GM23338 (cell line): ENCODE data around the gene FOXP1. TPM values are rescaled to one million over a fixed set of nuclear protein-coding genes. Genes with fewer than 3 reads are reported as not detected.

Source experiments
- ATAC-seq: fragments of 200-7000 bp; cut with Tn5 transposase; 3 replicates; pipeline ENCODE4 v1.9.1; 2020
- DNase-seq: peaks from one replicate; pipeline ENCODE4 v3.0.0-alpha.2; 2015; ENCODE audit warnings: low spot score
- H2AFZ ChIP-seq: fragments of 200-600 bp; sonication (generic); 2 replicates; pipeline ENCODE4 v1.8.0; 2016; ENCODE audit warnings: antibody characterized with exemption, mild to moderate bottlenecking, moderate library complexity
- H3F3A ChIP-seq: fragments of 200-600 bp; sonication (generic); replicated peaks from 2 replicates; pipeline ENCODE4 v1.8.0; 2017; ENCODE audit warnings: antibody characterized with exemption, mixed run types, low read depth
- H3K27ac ChIP-seq: fragments of 200-600 bp; sonication (generic); 2 replicates; pipeline ENCODE4 v1.6.1; 2016; ENCODE audit warnings: low read depth
- H3K27me3 ChIP-seq: fragments of 200-600 bp; sonication (generic); 2 replicates; pipeline ENCODE4 v1.8.0; 2016; ENCODE audit warnings: mild to moderate bottlenecking, mixed run types, moderate library complexity; ENCODE audit not compliant: insufficient read depth
- H3K36me3 ChIP-seq: fragments of 200-600 bp; sonication (generic); 2 replicates; pipeline ENCODE4 v1.8.0; 2016; ENCODE audit warnings: mild to moderate bottlenecking; ENCODE audit not compliant: insufficient read depth
- H3K4me1 ChIP-seq: fragments of 200-600 bp; sonication (generic); 2 replicates; pipeline ENCODE4 v1.8.0; 2016; ENCODE audit warnings: mild to moderate bottlenecking, moderate library complexity; ENCODE audit not compliant: insufficient read depth
- H3K4me2 ChIP-seq: fragments of 200-600 bp; sonication (generic); 2 replicates; pipeline ENCODE4 v1.7.1; 2017; ENCODE audit warnings: mixed run types
- H3K4me3 ChIP-seq: fragments of 200-600 bp; sonication (generic); 2 replicates; pipeline ENCODE4 v1.6.1; 2016; ENCODE audit warnings: mixed run types
- H3K79me2 ChIP-seq: fragments of 200-600 bp; sonication (generic); replicated peaks from 2 replicates; pipeline ENCODE4 v1.8.0; 2017; ENCODE audit warnings: mild to moderate bottlenecking; ENCODE audit not compliant: insufficient read depth
- H3K9me2 ChIP-seq: fragments of 200-600 bp; sonication (generic); 2 replicates; pipeline ENCODE4 v1.8.0; 2017; ENCODE audit not compliant: insufficient read depth
- H4K20me1 ChIP-seq: fragments of 200-600 bp; sonication (generic); replicated peaks from 2 replicates; pipeline ENCODE4 v1.8.0; 2017; ENCODE audit warnings: mild to moderate bottlenecking; ENCODE audit not compliant: insufficient read depth
- H3K27ac Mint-ChIP-seq: 2 replicates; pipeline ENCODE4 v1.8.0; 2020; ENCODE audit warnings: inconsistent platforms, mild to moderate bottlenecking, moderate library complexity, mixed read lengths
- H3K27me3 Mint-ChIP-seq: 3 replicates; pipeline ENCODE4 v1.8.0; 2022; ENCODE audit warnings: low read depth, mild to moderate bottlenecking, moderate library complexity, mixed read lengths, inconsistent platforms; ENCODE audit not compliant: insufficient read depth, poor library complexity
- H3K36me3 Mint-ChIP-seq: 3 replicates; pipeline ENCODE4 v1.8.0; 2021; ENCODE audit warnings: low read depth, mild to moderate bottlenecking, inconsistent platforms, moderate library complexity, mixed read lengths
- H3K4me1 Mint-ChIP-seq: 3 replicates; pipeline ENCODE4 v1.8.0; 2020; ENCODE audit warnings: mild to moderate bottlenecking, inconsistent platforms, mixed read lengths
- H3K4me3 Mint-ChIP-seq: 3 replicates; pipeline ENCODE4 v1.8.0; 2021; ENCODE audit warnings: moderate library complexity, mild to moderate bottlenecking, inconsistent platforms, mixed read lengths
- H3K9me3 Mint-ChIP-seq: 3 replicates; pipeline ENCODE4 v1.8.0; 2020; ENCODE audit warnings: moderate library complexity, mild to moderate bottlenecking, inconsistent platforms, mixed read lengths
- CREB1 ChIP-seq: fragments of 250-450 bp; sonication (Bioruptor Pico); IDR thresholded peaks from 2 replicates; pipeline ENCODE4 v1.5.0; 2020; ENCODE audit warnings: low read depth, mild to moderate bottlenecking, moderate library complexity
- EZH2 ChIP-seq: fragments of 200-600 bp; sonication (generic); IDR thresholded peaks from one replicate; pipeline ENCODE4 v1.8.0; 2017; ENCODE audit warnings: antibody characterized with exemption, mild to moderate bottlenecking, low read depth; ENCODE audit not compliant: unreplicated experiment
- EZH2phosphoT487 ChIP-seq: fragments of 200-600 bp; sonication (generic); IDR thresholded peaks from one replicate; pipeline ENCODE4 v1.8.1; 2018; ENCODE audit warnings: antibody characterized with exemption; ENCODE audit not compliant: unreplicated experiment
- JUNB ChIP-seq: IDR thresholded peaks from one replicate; pipeline ENCODE4 v1.6.1; 2016; ENCODE audit warnings: antibody characterized with exemption; ENCODE audit not compliant: unreplicated experiment
- NANOG ChIP-seq: IDR thresholded peaks from 2 replicates; pipeline ENCODE4 v1.6.1; 2016; ENCODE audit warnings: antibody characterized with exemption, borderline replicate concordance
- POLR2AphosphoS5 ChIP-seq: IDR thresholded peaks from 2 replicates; pipeline ENCODE4 v1.6.1; 2016; ENCODE audit warnings: antibody characterized with exemption, low read depth
- STAT1 ChIP-seq: IDR thresholded peaks from one replicate; pipeline ENCODE4 v1.6.1; 2016; ENCODE audit warnings: antibody characterized with exemption; ENCODE audit not compliant: unreplicated experiment
- ZNF114 ChIP-seq: fragments of 250-450 bp; sonication (Bioruptor Pico); IDR thresholded peaks from 2 replicates; pipeline ENCODE4 v1.5.0; 2020; ENCODE audit warnings: mild to moderate bottlenecking, moderate library complexity
- ZNF331 ChIP-seq: fragments of 250-450 bp; sonication (Bioruptor Pico); IDR thresholded peaks from 2 replicates; pipeline ENCODE4 v1.5.0; 2020; ENCODE audit warnings: low read depth, mild to moderate bottlenecking, moderate library complexity
- polyA plus RNA-seq: library from polyadenylated mRNA; unstranded; fragments of >200 nt; fragmentation: Nextera tagmentation; extraction: Ambion mirVana; gene quantifications from 2 replicates; pipeline ENCODE4 v1.2.1, GENCODE V29; 2016
- total RNA-seq: library from RNA; depleted of rRNA; stranded (reverse); fragments of >200 nt; shearing (Covaris generic); gene quantifications from 2 replicates; pipeline ENCODE4 v1.2.3, GENCODE V29; 2014
- TF ChIP-seq, protein P1 (sequence below): IDR thresholded peaks from one replicate; pipeline ENCODE4 v1.6.1; 2018; ENCODE audit warnings: antibody characterized with exemption; ENCODE audit not compliant: unreplicated experiment
- TF ChIP-seq, protein P2 (sequence below): fragments of 250-450 bp; sonication (Bioruptor Pico); IDR thresholded peaks from 2 replicates; pipeline ENCODE4 v1.5.0; 2020; ENCODE audit warnings: mild to moderate bottlenecking, moderate library complexity

Gene FOXP1
- total and polyA plus RNA-seq, 2 experiments from 2014 or later = 32.9 to 35.5 TPM

DNA sequence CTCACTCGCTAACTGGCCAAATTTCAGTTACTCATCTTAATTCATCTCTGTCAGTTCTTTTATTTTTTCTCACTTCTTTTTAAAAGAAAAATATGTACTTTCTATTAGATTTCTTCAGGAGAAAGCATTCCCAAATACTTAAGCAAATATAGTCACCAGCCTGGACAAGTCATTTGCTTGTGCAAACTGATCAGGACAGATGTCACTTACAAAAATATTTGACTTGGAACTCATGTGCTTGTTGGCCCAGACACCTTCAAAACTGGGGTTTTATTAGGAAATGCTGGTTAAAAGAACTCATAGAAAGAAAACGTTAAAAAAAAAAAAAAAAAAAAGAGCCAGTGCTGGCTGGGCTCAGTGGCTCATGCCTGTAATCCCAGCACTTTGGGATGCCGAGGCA is 31.3 kb upstream of the FOXP1 start:
- no peaks in the 10 kb centered on the region; the same call in 2 of the 3 replicates for H3K9me3 Mint-ChIP-seq
- no peak for DNase-seq
- no peak for ATAC-seq

More for the DNA sequence above, 31.3 kb upstream of the FOXP1 start:
- no peaks in the 10 kb centered on the region for H3F3A ChIP-seq
- H4K20me1 ChIP-seq = no peaks in the 10 kb centered on the region
- H3K9me2 ChIP-seq = peaks cover 12% of the 10 kb centered on the region; the same call in 1 of the 2 replicates
- no peak overlapping the region for H2AFZ ChIP-seq
- Mint-ChIP-seq H3K27me3 (peaks cover 3% of the 10 kb centered on the region), H3K4me3 (no peak overlapping the region), H3K27ac (no peak overlapping the region), H3K36me3 (no peaks in the 10 kb centered on the region), H3K4me1 (no peaks in the 10 kb centered on the region)
- H3K36me3 ChIP-seq = no peaks in the 10 kb centered on the region
- TF ChIP-seq NANOG (no peak), ZNF114 (CRISPR knock-in tag) (no peak), POLR2AphosphoS5 (no peak), STAT1 (no peak), CREB1 (no peak), EZH2 (no peak), JUNB (no peak), ZNF331 (CRISPR knock-in tag) (no peak), EZH2phosphoT487 (no peak)
- TF ChIP-seq, protein P1, sequence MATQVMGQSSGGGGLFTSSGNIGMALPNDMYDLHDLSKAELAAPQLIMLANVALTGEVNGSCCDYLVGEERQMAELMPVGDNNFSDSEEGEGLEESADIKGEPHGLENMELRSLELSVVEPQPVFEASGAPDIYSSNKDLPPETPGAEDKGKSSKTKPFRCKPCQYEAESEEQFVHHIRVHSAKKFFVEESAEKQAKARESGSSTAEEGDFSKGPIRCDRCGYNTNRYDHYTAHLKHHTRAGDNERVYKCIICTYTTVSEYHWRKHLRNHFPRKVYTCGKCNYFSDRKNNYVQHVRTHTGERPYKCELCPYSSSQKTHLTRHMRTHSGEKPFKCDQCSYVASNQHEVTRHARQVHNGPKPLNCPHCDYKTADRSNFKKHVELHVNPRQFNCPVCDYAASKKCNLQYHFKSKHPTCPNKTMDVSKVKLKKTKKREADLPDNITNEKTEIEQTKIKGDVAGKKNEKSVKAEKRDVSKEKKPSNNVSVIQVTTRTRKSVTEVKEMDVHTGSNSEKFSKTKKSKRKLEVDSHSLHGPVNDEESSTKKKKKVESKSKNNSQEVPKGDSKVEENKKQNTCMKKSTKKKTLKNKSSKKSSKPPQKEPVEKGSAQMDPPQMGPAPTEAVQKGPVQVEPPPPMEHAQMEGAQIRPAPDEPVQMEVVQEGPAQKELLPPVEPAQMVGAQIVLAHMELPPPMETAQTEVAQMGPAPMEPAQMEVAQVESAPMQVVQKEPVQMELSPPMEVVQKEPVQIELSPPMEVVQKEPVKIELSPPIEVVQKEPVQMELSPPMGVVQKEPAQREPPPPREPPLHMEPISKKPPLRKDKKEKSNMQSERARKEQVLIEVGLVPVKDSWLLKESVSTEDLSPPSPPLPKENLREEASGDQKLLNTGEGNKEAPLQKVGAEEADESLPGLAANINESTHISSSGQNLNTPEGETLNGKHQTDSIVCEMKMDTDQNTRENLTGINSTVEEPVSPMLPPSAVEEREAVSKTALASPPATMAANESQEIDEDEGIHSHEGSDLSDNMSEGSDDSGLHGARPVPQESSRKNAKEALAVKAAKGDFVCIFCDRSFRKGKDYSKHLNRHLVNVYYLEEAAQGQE = no peak
- TF ChIP-seq, protein P2, sequence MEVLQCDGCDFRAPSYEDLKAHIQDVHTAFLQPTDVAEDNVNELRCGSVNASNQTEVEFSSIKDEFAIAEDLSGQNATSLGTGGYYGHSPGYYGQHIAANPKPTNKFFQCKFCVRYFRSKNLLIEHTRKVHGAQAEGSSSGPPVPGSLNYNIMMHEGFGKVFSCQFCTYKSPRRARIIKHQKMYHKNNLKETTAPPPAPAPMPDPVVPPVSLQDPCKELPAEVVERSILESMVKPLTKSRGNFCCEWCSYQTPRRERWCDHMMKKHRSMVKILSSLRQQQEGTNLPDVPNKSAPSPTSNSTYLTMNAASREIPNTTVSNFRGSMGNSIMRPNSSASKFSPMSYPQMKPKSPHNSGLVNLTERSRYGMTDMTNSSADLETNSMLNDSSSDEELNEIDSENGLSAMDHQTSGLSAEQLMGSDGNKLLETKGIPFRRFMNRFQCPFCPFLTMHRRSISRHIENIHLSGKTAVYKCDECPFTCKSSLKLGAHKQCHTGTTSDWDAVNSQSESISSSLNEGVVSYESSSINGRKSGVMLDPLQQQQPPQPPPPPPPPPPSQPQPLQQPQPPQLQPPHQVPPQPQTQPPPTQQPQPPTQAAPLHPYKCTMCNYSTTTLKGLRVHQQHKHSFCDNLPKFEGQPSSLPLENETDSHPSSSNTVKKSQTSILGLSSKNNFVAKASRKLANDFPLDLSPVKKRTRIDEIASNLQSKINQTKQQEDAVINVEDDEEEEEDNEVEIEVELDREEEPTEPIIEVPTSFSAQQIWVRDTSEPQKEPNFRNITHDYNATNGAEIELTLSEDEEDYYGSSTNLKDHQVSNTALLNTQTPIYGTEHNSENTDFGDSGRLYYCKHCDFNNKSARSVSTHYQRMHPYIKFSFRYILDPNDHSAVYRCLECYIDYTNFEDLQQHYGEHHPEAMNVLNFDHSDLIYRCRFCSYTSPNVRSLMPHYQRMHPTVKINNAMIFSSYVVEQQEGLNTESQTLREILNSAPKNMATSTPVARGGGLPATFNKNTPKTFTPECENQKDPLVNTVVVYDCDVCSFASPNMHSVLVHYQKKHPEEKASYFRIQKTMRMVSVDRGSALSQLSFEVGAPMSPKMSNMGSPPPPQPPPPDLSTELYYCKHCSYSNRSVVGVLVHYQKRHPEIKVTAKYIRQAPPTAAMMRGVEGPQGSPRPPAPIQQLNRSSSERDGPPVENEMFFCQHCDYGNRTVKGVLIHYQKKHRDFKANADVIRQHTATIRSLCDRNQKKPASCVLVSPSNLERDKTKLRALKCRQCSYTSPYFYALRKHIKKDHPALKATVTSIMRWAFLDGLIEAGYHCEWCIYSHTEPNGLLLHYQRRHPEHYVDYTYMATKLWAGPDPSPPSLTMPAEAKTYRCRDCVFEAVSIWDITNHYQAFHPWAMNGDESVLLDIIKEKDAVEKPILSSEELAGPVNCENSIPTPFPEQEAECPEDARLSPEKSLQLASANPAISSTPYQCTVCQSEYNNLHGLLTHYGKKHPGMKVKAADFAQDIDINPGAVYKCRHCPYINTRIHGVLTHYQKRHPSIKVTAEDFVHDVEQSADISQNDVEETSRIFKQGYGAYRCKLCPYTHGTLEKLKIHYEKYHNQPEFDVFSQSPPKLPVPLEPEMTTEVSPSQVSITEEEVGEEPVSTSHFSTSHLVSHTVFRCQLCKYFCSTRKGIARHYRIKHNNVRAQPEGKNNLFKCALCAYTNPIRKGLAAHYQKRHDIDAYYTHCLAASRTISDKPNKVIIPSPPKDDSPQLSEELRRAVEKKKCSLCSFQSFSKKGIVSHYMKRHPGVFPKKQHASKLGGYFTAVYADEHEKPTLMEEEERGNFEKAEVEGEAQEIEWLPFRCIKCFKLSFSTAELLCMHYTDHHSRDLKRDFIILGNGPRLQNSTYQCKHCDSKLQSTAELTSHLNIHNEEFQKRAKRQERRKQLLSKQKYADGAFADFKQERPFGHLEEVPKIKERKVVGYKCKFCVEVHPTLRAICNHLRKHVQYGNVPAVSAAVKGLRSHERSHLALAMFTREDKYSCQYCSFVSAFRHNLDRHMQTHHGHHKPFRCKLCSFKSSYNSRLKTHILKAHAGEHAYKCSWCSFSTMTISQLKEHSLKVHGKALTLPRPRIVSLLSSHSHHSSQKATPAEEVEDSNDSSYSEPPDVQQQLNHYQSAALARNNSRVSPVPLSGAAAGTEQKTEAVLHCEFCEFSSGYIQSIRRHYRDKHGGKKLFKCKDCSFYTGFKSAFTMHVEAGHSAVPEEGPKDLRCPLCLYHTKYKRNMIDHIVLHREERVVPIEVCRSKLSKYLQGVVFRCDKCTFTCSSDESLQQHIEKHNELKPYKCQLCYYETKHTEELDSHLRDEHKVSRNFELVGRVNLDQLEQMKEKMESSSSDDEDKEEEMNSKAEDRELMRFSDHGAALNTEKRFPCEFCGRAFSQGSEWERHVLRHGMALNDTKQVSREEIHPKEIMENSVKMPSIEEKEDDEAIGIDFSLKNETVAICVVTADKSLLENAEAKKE (CRISPR knock-in tag) = no peak
- H3K79me2 ChIP-seq = no peaks in the 10 kb centered on the region
- no peaks in the 10 kb centered on the region for H3K4me1 ChIP-seq
- H3K4me3 ChIP-seq = no peak overlapping the region
- no peak overlapping the region for H3K27ac ChIP-seq
- H3K4me2 ChIP-seq = no peak overlapping the region
- no peaks in the 10 kb centered on the region for H3K27me3 ChIP-seq
